Peyer's patch (tissue), 4 donors: ENCODE measurements around the gene STYXL1. TPM values are rescaled to one million over a fixed set of nuclear protein-coding genes. Genes with fewer than 3 reads are reported as not detected.

Experiments used
- DNase-seq, 3 donors: peaks; one replicate each; pipeline ENCODE4 v3.0.0-alpha.2; 2017 to 2019
- H3K27ac ChIP-seq, 4 donors: fragments of 200-600 bp; sonication (generic); one replicate each; pipeline ENCODE4 v1.5.1; 2016 to 2019
- H3K27me3 ChIP-seq, 2 donors: fragments of 200-600 bp; sonication (generic); one replicate each; pipeline ENCODE4 v1.5.1; 2019
- H3K36me3 ChIP-seq, 3 donors: fragments of 200-600 bp; sonication (generic); one replicate each; pipeline ENCODE4 v1.5.1; 2016 to 2019
- H3K4me1 ChIP-seq, 4 donors: fragments of 200-600 bp; sonication (generic); one replicate each; pipeline ENCODE4 v1.5.1; 2016 to 2019
- H3K4me3 ChIP-seq, 4 donors: fragments of 200-600 bp; sonication (generic); 1 replicate in 3 of 4; 2 replicates in 1 of 4; pipeline ENCODE4 v1.5.1; 2016 to 2019; ENCODE audit warnings: mild to moderate bottlenecking in 1 of 4
- H3K9me3 ChIP-seq, 4 donors: fragments of 200-600 bp; sonication (generic); one replicate each; pipeline ENCODE4 v1.5.1; 2016 to 2019; ENCODE audit warnings: mild to moderate bottlenecking in 1 of 4
- CTCF ChIP-seq, 6 experiments: fragments of 450-650 bp in 4 of 6; fragments of 200-600 bp in 2 of 6; sonication (generic) in 1 of 6; IDR thresholded peaks; one replicate each; pipeline ENCODE4 v1.5.1; 2017 to 2019; ENCODE audit warnings: antibody characterized with exemption in 6 of 6, mild to moderate bottlenecking in 3 of 6, moderate library complexity in 1 of 6
- POLR2A ChIP-seq, 2 donors: fragments of 450-650 bp; IDR thresholded peaks; one replicate each; pipeline ENCODE4 v1.5.1; 2017; ENCODE audit warnings: antibody characterized with exemption in 2 of 2, mild to moderate bottlenecking in 2 of 2, moderate library complexity in 2 of 2
- total RNA-seq, 4 donors: library from RNA; depleted of rRNA; stranded (reverse); fragments of >200 nt; gene quantifications; one replicate each; pipeline ENCODE4 v1.1.0, GENCODE V29; 2016

Gene STYXL1
- total RNA-seq, 4 donors from 2014 or later = 14.2 to 42.9 (median 29.5) TPM

GRCh38 chr7:75985518-75986146 is 62.2 kb downstream of the STYXL1 start:
- Histone ChIP-seq H3K4me3 (no peak overlapping the region), H3K27me3 (no peaks in the 10 kb centered on the region), H3K9me3 (no peaks in the 10 kb centered on the region), H3K27ac (peak overlapping the region in 1 of 4 donors; percentile 46), H3K36me3 (peaks cover 0 to 78% (median 3%) of the 10 kb centered on the region in 3 donors), H3K4me1 (peaks cover 0 to 26% (median 0%) of the 10 kb centered on the region in 4 donors)
- no peak for TF ChIP-seq CTCF (IDR thresholded peaks at IDR 0.05)
- DNase-seq = peak in 1 of 3 donors; percentile 82

- peak overlapping the region in 1 of 4 donors; percentile 46 for H3K27ac ChIP-seq
Observed at GRCh38 chr7:75985009-75985517, 62.7 kb downstream of the STYXL1 start.

GRCh38 chr7:75984130-75985008 is 63.4 kb downstream of the STYXL1 start:
- peaks cover 0 to 27% (median under 1%) of the 10 kb centered on the region in 4 donors for H3K4me1 ChIP-seq
- TF ChIP-seq POLR2A (IDR thresholded peaks at IDR 0.05) (no peak), CTCF (IDR thresholded peaks at IDR 0.05) (no peak)
- H3K9me3 ChIP-seq = no peaks in the 10 kb centered on the region
- no peaks in the 10 kb centered on the region for H3K27me3 ChIP-seq
- no peak overlapping the region for H3K4me3 ChIP-seq
- no peak for DNase-seq
- H3K27ac ChIP-seq = peak overlapping the region in 1 of 4 donors; percentile 1
- H3K36me3 ChIP-seq = peaks cover 0 to 90% (median 3%) of the 10 kb centered on the region in 3 donors

More at GRCh38 chr7:75985009-75985517, 62.7 kb downstream of the STYXL1 start:
- no peak for TF ChIP-seq POLR2A (IDR thresholded peaks at IDR 0.05)
- no peak for TF ChIP-seq CTCF (IDR thresholded peaks at IDR 0.05)
- Histone ChIP-seq H3K9me3 (no peaks in the 10 kb centered on the region), H3K4me1 (peaks cover 0 to 23% (median 0%) of the 10 kb centered on the region in 4 donors), H3K27me3 (no peaks in the 10 kb centered on the region), H3K4me3 (no peak overlapping the region), H3K36me3 (peaks cover 0 to 83% (median 3%) of the 10 kb centered on the region in 3 donors)
- no peak for DNase-seq

GRCh38 chr7:75983471-75984129 is 64.2 kb downstream of the STYXL1 start:
- H3K4me1 ChIP-seq = peaks cover 0 to 30% (median 4%) of the 10 kb centered on the region in 4 donors
- no peak for TF ChIP-seq POLR2A (IDR thresholded peaks at IDR 0.05)
- TF ChIP-seq CTCF (IDR thresholded peaks at IDR 0.05) = no peak
- no peaks in the 10 kb centered on the region for H3K9me3 ChIP-seq
- H3K36me3 ChIP-seq = peaks cover 0 to 93% (median 3%) of the 10 kb centered on the region in 3 donors
- peak overlapping the region in 1 of 4 donors; percentile 1 for H3K27ac ChIP-seq
- H3K4me3 ChIP-seq = no peak overlapping the region
- no peaks in the 10 kb centered on the region for H3K27me3 ChIP-seq
- DNase-seq = no peak
